Heart left ventricle (tissue), 16 donors: ENCODE data around the gene TRAK1. TPM values are rescaled to one million over a fixed set of nuclear protein-coding genes. Genes with fewer than 3 reads are reported as not detected.
A peak's percentile ranks its signal among the peaks of the same experiment; 100 is the strongest.

Experiments used
- ATAC-seq, 4 donors: fragments of 200-7000 bp; cut with Tn5 transposase; one replicate each; pipeline ENCODE4 v1.9.1; 2020 to 2022; ENCODE audit warnings: moderate library complexity in 4 of 4, mild to moderate bottlenecking in 3 of 4, moderate number of reproducible peaks in 1 of 4
- DNase-seq, 5 donors: peaks; one replicate each; pipeline ENCODE4 v3.0.0-alpha.2; 2020
- H3K27ac ChIP-seq, 12 donors: fragments of 200-600 bp; sonication (generic) in 4 of 12; one replicate each; pipeline versions ENCODE4 v1.5.0 to v1.8.0; 2016 to 2022; ENCODE audit warnings: mild to moderate bottlenecking in 2 of 12
- H3K27me3 ChIP-seq, 9 donors: fragments of 200-600 bp; sonication (generic) in 2 of 9; one replicate each; pipeline versions ENCODE4 v1.5.1 to v1.8.0; 2016 to 2022; ENCODE audit warnings: mild to moderate bottlenecking in 3 of 9
- H3K36me3 ChIP-seq, 9 donors: fragments of 200-600 bp; sonication (generic) in 2 of 9; one replicate each; pipeline versions ENCODE4 v1.5.0 to v1.8.0; 2018 to 2022; ENCODE audit warnings: mild to moderate bottlenecking in 2 of 9
- H3K4me1 ChIP-seq, 12 donors: fragments of 200-600 bp; sonication (generic) in 4 of 12; one replicate each; pipeline versions ENCODE4 v1.5.0 to v1.8.0; 2016 to 2022; ENCODE audit warnings: mild to moderate bottlenecking in 3 of 12
- H3K4me3 ChIP-seq, 12 donors: fragments of 200-600 bp; sonication (generic) in 4 of 12; one replicate each; pipeline versions ENCODE4 v1.5.0 to v1.8.0; 2017 to 2022; ENCODE audit warnings: mild to moderate bottlenecking in 9 of 12, moderate library complexity in 4 of 12
- H3K9me3 ChIP-seq, 12 donors: fragments of 200-600 bp; sonication (generic) in 4 of 12; one replicate each; pipeline versions ENCODE4 v1.5.0 to v1.8.0; 2016 to 2022; ENCODE audit warnings: mild to moderate bottlenecking in 1 of 12
- POLR2A ChIP-seq, 2 donors: fragments of 450-650 bp; IDR thresholded peaks; one replicate each; pipeline ENCODE4 v1.6.1; 2017; ENCODE audit warnings: antibody characterized with exemption in 2 of 2, mild to moderate bottlenecking in 2 of 2, moderate library complexity in 2 of 2
- WGBS, 4 donors: extraction: QIAGEN DNeasy Blood & Tissue Kit in 2 of 4; methylation state at CpG; one replicate each; pipeline versions ENCODE4 v1.1.5 to v1.1.7; 2013 to 2018; 5-methylcytosine and 5-hydroxymethylcytosine counted together
- intact Hi-C, 10 donors: fragments of 100-400 bp; cut with DNase I; formaldehyde crosslinking; loops; one replicate each; pipeline versions ENCODE4 v1.11.1 to v1.14.2; 2022
- polyA plus RNA-seq, 2 donors: library from polyadenylated mRNA; stranded (reverse); fragments of 200-250 nt; gene quantifications; one replicate each; pipeline ENCODE4 v1.2.3, GENCODE V29; 2013
- total RNA-seq, 9 donors: library from RNA; depleted of rRNA in 2 of 9; stranded (reverse); fragments of >200 nt in 2 of 9; fragmentation: NEBNext Ultra II Directional in 3 of 9; extraction: Animal tissue kit (Norgen Biotek cat#: 25700) in 3 of 9; gene quantifications; one replicate each; pipeline versions ENCODE4 v1.1.0 to v1.2.4, GENCODE V29; 2016 to 2023
- TF ChIP-seq, protein P1 (sequence below), 12 donors: fragments of 200-600 bp; sonication (generic) in 4 of 12; IDR thresholded peaks; one replicate each; pipeline versions ENCODE4 v1.5.0 to v1.8.0; 2018 to 2022; ENCODE audit warnings: antibody characterized with exemption in 12 of 12, mild to moderate bottlenecking in 5 of 12
- donor health status: ischemic (EF 13 %, LVEDD 7.1; RV severe dilation, severe dysfunction).
- donor health status: healthy with polysubstance abuse.
- donor health status: DM: no; HTN: yes; CAD: no.
- donor health status: DM: no; HTN: no; CAD: no.
- donor health status: ischemic (EF 25% LVEDD 6.9; RV normal size, moderate dysfunction).
- donor health status: ischemic (EF 25% LVEDD 5.7; RV mildly dilated, moderate dysfunction).
- donor health status: healthy.
- donor health status: DM: yes; HTN: yes; CAD: no.
- donor health status: ischemic (EF 35%, LVEDD 5.7; RV mildly dilated, moderate dysfunction).
- donor health status: nonischemic (EF 11% LVEDD 7.7; RV severe dilation, severe dysfunction).
- donor health status: DM: yes; HTN: yes; CAD: no.
- donor health status: PGD.
- donor health status: ischemic (EF 29% LVEDD 5.4; RV normal size, mild dysfunction).
- donor health status: nonischemic (EF 23%, LVEDD 6.1; RV moderate dilation, normal function).

The TRAK1 gene
- total and polyA plus RNA-seq, 11 donors, result 53.3 to 364 (median 250) TPM

DNA sequence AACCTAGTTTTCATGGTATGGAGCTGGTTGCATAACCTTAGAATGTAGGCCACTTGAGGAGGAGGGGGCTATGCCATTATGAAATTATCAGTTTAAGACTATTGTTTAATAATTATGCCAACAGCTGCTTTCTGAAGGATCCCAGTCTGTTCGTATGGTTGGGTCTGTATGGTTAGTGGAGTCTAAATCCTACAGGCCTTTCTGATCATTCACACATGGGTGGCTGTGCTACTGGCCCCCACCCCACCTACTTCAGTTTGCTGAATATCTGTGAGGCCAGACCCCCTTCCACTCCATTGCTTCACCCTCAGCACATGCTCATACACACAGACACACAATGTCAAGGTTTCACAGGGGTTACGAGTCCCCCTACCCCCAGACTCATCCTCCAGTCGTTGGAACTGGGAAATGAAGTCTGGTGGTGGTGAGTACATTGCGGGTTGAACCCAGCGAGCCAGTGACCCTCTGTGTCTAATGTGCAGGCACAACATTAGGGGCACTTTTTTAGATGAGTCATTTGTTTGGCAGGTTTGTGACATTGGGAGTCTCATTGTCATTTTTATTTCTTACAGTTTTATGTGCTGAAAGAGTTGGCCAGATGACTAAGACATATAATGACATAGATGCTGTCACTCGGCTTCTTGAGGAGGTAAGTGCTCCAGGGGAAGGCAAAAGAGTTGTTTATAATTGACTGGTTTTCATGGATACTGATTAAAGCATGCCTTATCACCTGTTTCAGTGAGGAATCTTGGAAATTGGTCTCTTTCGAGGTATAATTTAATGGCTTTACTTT lies 85.3 kb downstream of the TRAK1 start:
- TF ChIP-seq, protein P1, sequence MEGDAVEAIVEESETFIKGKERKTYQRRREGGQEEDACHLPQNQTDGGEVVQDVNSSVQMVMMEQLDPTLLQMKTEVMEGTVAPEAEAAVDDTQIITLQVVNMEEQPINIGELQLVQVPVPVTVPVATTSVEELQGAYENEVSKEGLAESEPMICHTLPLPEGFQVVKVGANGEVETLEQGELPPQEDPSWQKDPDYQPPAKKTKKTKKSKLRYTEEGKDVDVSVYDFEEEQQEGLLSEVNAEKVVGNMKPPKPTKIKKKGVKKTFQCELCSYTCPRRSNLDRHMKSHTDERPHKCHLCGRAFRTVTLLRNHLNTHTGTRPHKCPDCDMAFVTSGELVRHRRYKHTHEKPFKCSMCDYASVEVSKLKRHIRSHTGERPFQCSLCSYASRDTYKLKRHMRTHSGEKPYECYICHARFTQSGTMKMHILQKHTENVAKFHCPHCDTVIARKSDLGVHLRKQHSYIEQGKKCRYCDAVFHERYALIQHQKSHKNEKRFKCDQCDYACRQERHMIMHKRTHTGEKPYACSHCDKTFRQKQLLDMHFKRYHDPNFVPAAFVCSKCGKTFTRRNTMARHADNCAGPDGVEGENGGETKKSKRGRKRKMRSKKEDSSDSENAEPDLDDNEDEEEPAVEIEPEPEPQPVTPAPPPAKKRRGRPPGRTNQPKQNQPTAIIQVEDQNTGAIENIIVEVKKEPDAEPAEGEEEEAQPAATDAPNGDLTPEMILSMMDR (IDR thresholded peaks at IDR 0.05), result no peak
- TF ChIP-seq POLR2A (IDR thresholded peaks at IDR 0.05), result no peak
- peaks cover 0 to 14% (median 0%) of the 10 kb centered on the region in 9 donors for H3K36me3 ChIP-seq
- no peaks in the 10 kb centered on the region for H3K9me3 ChIP-seq
- peaks cover 0 to 90% (median 44%) of the 10 kb centered on the region in 12 donors for H3K4me1 ChIP-seq
- no peak overlapping the region for H3K4me3 ChIP-seq
- no peaks in the 10 kb centered on the region for H3K27me3 ChIP-seq
- intact Hi-C loops, result loop anchor here in 2 of 10 donors (5.0 kb wide), 2 partner anchors 49 to 569 kb away; no protein-coding TSS in a partner anchor
- ATAC-seq, result no peak
- peak overlapping the region in 3 of 12 donors; percentile 11 to 40 (median 28) for H3K27ac ChIP-seq
- DNase-seq, result no peak
- WGBS, 4 donors, result 68 to 83% (median 73%) methylated on average over 7 of the region's 7 CpGs

DNA sequence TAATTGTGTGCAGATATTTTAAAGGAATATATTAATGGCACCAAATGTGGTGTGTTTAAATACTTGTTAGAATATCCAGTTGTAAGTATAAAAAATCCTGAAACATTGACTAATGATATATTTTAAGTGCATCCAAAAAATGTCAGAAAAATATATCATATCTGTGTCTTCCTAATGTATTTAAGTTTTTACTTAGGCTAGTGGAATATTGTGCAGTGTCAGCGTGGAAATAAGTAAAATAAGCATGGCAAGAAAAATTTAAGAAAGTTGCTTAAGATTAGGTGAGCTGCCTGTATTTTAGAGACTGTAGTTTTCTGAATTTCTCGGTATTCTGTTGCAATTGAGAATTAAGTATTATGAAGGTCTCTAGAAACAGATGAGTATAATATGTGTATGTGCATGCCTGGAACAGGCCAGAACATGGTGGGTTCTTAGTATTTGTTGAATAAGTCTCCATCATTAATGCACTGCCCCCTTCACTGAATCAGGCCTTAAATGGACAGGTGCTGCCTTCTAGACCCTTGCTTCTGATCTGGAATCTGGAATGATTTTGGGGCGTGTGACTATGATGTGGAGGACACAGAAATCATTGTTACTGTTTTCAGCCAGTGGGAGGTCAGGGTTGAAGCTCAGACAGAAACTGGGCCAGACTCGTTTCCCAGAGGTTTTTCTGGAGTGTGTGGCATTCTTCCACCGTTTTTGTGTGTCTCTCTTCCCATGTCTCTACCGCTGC lies 86.1 kb downstream of the TRAK1 start:
- intact Hi-C loops, result loop anchor here in 2 of 10 donors (5.0 kb wide), 2 partner anchors 50 to 570 kb away; no protein-coding TSS in a partner anchor
- 68 to 79% (median 73%) methylated on average over 6 of the region's 6 CpGs for WGBS, 4 donors
- H3K4me1 ChIP-seq, result peaks cover 0 to 89% (median 42%) of the 10 kb centered on the region in 12 donors
- H3K27me3 ChIP-seq, result no peaks in the 10 kb centered on the region
- DNase-seq (no peak), ATAC-seq (no peak)
- peaks cover 0 to 14% (median 0%) of the 10 kb centered on the region in 9 donors for H3K36me3 ChIP-seq
- no peak for TF ChIP-seq POLR2A (IDR thresholded peaks at IDR 0.05)
- TF ChIP-seq, protein P1 (IDR thresholded peaks at IDR 0.05), result no peak
- H3K27ac ChIP-seq, result peak overlapping the region in 5 of 12 donors; percentile 13 to 80 (median 74)
- H3K9me3 ChIP-seq, result no peaks in the 10 kb centered on the region
- H3K4me3 ChIP-seq, result no peak overlapping the region

DNA sequence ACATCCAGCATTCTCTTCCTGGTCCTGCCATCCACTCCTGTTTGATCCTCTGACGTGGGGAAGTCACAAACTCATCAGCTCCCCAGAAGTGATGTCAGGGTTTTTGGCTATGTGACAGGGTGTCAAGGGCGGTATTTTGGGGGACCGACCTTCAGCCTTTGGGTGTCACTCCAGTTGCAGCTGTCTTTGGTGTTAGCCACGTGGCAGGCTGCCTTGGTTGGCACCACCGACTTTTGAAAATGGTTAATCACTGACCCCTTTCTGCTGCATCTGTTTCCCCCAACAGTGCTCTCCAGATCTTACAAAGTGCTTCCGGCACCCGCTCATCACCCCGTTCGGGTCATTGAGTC lies 86.6 kb downstream of the TRAK1 start:
- TF ChIP-seq, protein P1 (IDR thresholded peaks at IDR 0.05), result no peak
- TF ChIP-seq POLR2A (IDR thresholded peaks at IDR 0.05), result no peak
- ATAC-seq (no peak), DNase-seq (no peak)
- whole genome bisulfite sequencing, 4 donors, result 74 to 76% (median 75%) methylated on average over 9 of the region's 9 CpGs
- H3K4me3 ChIP-seq, result no peak overlapping the region
- no peaks in the 10 kb centered on the region for H3K27me3 ChIP-seq
- H3K36me3 ChIP-seq, result peaks cover 0 to 14% (median 0%) of the 10 kb centered on the region in 9 donors
- H3K9me3 ChIP-seq, result no peaks in the 10 kb centered on the region
- H3K27ac ChIP-seq, result peak overlapping the region in 8 of 12 donors; percentile 13 to 86 (median 75)
- peaks cover 0 to 89% (median 42%) of the 10 kb centered on the region in 12 donors for H3K4me1 ChIP-seq
- intact Hi-C loops, result loop anchor here in 2 of 10 donors (5.0 kb wide), 2 partner anchors 50 to 570 kb away; no protein-coding TSS in a partner anchor
